ENCODE data around the gene TNNT3.

DNA sequence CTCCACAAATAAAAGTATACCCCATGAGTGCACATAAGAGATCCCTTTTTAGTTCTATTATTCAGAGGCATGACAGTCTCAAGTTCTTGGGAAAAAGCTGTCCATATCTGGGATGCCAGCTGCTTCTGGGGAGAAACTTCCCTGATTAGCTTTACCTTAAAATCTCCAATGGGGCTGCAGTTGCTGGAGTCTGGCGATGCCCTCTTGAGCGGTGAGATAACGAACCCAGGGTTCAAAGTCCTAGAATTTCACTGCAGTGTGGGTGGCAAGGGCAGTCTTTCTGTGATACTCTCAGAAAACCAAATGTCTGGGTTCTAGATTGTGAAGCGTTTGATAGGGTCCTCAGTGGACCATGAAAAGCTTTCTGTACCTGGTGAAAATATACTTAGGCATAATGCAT is 20.4 kb upstream of the TNNT3 start:
- no peak for TF ChIP-seq TAF1 (IDR thresholded peaks at IDR 0.05; ENCODE audit: low read depth)
- no peak for TF ChIP-seq CREB1 (IDR thresholded peaks at IDR 0.05; ENCODE audit: low read depth)
- TF ChIP-seq NFIC (IDR thresholded peaks at IDR 0.05), result no peak
- TF ChIP-seq RAD21 (IDR thresholded peaks at IDR 0.05; ENCODE audit: low read depth), result no peak
- no peak for TF ChIP-seq TEAD4 (IDR thresholded peaks at IDR 0.05)
- TF ChIP-seq ZBTB7A (IDR thresholded peaks at IDR 0.05; ENCODE audit: low read depth), result no peak
